PFSK-1 (cell line): ENCODE data around the gene CCDC183.

ENCODE experiments used
- FOXP2 ChIP-seq: optimal IDR thresholded peaks from 2 replicates; pipeline ENCODE3; 2011; ENCODE audit warnings: borderline replicate concordance, control low read depth, inconsistent platforms; ENCODE audit not compliant: insufficient read depth; ENCODE audit errors: extremely low read length, extremely low read depth
- POLR2AphosphoS5 ChIP-seq: IDR thresholded peaks from 2 replicates; pipeline ENCODE4 v1.6.1; 2012; ENCODE audit warnings: low read depth, mild to moderate bottlenecking, control low read depth, low read length, moderate library complexity
- REST ChIP-seq, 2 experiments: IDR thresholded peaks; 2 replicates each; pipeline versions ENCODE4 v1.6.1 to v1.8.0; 2011 to 2012; ENCODE audit warnings: low read depth in 2 of 2, low read length in 2 of 2, control low read depth in 1 of 2, inconsistent platforms in 1 of 2, mild to moderate bottlenecking in 1 of 2, moderate library complexity in 1 of 2; ENCODE audit not compliant: insufficient read depth in 1 of 2
- SIN3A ChIP-seq: IDR thresholded peaks from 2 replicates; pipeline ENCODE4 v1.6.1; 2012; ENCODE audit warnings: mild to moderate bottlenecking, low read length, moderate library complexity, borderline replicate concordance; ENCODE audit not compliant: insufficient read depth

GRCh38 chr9:136828474-136829140, 32.5 kb downstream of the CCDC183 start:
- TF ChIP-seq FOXP2 (no peak), REST (IDR thresholded peaks at IDR 0.05; ENCODE audit: insufficient read depth in 1 of 2, low read depth in 2 of 2, low read length in 2 of 2) (no peak), POLR2AphosphoS5 (no peak), SIN3A (no peak)
